Fibroblast of skin of back (primary cell): Measurements from ENCODE around the gene LDB3.

Experiments
- DNase-seq: peaks from one replicate; pipeline ENCODE4 v3.0.0-alpha.2; 2013

LDB3 gene

DNA sequence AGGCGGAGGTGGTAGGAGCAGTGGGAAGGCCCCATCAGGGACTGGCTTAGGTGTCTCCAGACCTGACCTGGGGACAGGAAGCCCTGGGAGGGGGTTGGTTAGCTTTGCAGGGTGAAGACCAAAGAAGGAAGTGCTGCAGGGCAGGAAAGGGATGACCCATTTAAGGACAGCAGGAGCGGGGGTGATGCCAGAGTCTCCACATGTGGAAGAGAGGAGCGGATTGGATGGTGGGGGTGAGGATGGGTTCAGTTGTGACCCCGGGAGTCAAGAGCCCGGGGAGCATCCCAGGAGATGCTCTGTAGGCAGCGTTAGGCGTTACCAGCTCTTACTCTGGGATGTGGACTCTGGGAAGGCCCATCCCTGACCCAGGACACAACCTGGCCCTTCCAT is 3.1 kb upstream of the LDB3 start:
- no peak for DNase-seq

DNA sequence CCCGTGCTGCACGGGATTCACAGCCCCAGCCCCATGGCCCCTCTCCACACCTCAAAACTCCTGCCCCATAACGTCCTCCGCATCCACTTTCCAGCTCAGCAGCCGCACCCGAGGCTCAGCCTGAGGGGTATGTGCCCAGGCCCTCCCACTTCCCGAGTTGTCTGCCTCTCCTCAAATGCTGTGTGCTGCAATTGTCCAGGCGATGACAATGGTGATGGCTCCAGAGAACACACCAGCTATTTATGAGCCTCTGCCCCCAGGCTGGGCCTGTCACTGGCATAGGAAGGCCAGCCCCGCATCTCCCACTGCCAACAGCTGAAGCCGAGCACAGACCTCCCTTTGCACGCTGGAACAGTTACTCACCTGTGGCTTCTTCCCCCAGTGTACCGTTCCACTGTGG is 2.4 kb upstream of the LDB3 start:
- DNase-seq, result no peak

GRCh38 chr10:86666538-86666937 is 1.8 kb upstream of the LDB3 start:
- DNase-seq, result peak; percentile 36

GRCh38 chr10:86667421-86668181 is 710 bp upstream of the LDB3 start:
- DNase-seq, result no peak

GRCh38 chr10:86670290-86670811 is 2.0 kb downstream of the LDB3 start:
- no peak for DNase-seq

DNA sequence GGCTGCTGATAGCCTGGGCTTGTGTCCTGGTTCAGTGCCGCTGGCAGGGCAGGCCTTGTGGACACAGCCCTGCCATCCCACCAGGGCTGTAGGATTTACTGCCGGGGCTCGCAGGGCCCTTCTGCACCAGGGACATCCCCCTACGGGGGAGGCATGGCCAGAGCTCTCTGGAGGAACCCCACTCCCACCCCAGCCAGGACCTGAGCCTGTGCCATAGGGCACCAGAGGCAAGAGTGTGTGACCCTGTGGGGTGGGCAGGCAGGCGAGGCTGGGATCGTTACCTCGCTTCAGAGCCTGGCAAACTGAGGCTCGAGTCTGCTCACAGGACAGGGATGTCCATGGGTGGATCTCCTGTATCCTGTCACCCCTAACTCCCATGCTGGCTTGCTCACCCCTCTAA is 2.6 kb downstream of the LDB3 start:
- DNase-seq, result no peak

DNA sequence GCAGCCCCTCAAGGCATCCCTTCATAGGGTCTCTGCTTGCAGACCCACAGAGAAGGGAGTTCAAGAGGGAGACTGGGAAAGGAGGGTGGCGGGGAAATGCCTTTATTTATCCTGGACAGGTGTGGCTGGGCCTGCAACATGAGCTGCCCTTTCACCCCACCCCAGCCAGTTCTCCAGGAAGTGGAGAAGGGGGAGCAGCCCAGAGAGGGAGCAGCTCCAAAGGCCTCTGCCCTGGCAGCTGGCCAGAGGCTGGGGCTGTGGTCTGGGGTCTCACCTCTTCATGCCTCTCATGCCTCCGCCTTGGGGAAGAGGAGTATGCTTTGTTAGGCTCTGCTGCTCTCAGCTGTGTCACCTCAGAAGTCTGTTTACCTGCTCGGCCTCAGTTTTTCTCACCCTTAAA is 3.1 kb downstream of the LDB3 start:
- no peak for DNase-seq

- DNase-seq, result peak; percentile 35
Observed at GRCh38 chr10:86671985-86672710, 3.8 kb downstream of the LDB3 start.

GRCh38 chr10:86673216-86673826 is 5.0 kb downstream of the LDB3 start:
- DNase-seq, result no peak

DNA sequence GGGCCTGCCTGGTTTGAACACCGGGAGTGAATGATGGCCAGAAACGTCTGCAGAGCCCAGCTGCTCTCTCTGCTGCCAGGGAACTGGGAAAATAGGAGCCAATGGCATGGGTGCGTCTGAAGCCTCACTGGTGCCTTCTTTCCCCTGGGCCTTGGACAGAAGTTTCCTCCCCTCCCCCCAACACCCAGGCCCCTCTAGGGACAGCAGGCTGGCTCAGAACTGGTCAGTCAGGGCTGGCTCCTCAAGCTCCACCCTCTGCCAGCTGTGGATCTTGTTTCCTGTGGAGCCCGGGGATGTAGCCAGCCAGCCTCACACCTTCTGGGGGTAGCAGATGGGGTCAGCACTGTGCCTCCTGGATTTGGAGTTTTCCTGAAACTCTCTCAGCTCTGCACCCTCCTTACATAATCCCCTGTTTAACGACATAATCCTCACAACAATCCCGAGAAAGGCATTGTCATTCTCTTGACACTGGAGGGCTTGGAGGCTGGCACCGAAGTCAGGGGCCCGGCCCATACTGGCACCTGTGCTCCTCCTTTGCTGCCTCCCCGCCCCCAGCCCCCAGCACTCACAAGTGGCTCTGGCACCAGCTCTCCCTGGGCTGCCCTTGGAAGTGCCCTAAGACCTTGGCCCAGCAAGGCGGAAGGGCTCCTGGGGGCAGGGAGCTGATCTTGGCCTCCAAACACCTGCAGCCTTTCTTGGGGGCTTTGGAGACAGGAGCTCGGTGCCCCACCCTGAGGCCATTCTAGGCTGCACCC is 5.7 kb downstream of the LDB3 start:
- no peak for DNase-seq

GRCh38 chr10:86674912-86675311 is 6.6 kb downstream of the LDB3 start:
- DNase-seq, result no peak

DNA sequence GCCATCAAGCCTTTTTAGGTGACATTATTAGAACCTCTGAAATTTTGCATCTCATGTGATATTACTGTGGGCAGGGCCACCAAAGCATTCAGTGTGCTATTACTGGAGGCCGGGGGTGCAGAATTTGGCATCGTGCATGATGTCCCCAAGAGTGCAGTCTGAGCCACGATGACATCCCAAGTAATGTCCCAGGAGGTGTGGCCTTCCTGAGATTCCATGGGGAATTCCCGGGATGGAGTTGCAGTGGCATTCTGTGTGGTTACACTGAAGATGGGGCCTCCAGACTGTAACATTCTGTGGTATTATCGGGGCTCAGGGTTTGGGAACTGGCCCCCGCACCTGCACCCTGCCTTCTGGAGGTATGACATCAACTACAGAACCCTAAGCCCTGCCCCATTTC is 9.1 kb downstream of the LDB3 start:
- DNase-seq, result no peak

GRCh38 chr10:86678999-86679792 is 10.9 kb downstream of the LDB3 start:
- no peak for DNase-seq

- no peak for DNase-seq
Observed at GRCh38 chr10:86681047-86681446, 12.7 kb downstream of the LDB3 start.

- DNase-seq, result no peak
Observed at GRCh38 chr10:86681722-86682386, 13.5 kb downstream of the LDB3 start.

- DNase-seq, result no peak
Observed at GRCh38 chr10:86682675-86683074, 14.4 kb downstream of the LDB3 start.

DNA sequence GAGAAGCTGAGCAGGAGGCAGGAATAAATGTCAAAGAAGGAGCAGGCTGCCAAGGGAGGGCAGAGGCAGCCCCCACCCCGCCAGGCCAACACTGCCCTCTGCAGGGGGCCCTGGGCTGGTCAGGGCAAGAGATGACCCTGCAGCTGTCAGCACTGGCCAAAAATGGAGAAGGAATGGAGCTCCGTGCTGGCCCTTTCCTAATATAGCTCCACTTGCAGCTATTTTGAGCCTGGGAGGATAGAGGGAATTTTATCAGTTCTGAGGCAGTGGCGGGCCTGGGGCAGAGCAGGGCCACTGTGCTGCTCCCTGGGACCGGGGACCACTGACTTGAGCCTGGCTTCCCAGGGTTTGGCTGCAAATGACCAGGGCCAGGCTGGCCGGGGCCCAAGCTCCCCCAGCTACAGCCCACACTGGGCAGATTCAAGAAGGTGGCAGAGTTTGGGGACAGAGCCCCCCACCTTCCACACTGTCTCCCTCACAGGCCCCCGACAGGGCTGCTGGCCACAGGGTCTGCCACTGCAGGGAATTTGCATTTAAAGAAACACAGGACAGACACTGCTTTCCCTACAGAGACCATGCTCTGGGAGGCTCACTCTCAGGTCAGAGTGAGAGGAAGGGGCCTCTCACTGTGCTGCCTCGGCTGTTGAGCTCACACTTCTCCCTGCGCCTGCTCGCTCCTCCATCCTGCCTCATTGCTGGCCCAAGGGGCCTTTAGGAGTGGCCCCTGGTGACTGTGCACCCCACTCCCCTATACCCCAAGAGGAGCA is 16.2 kb downstream of the LDB3 start:
- peak; percentile 70 for DNase-seq

- no peak for DNase-seq
Observed at GRCh38 chr10:86685416-86685815, 17.1 kb downstream of the LDB3 start.

DNA sequence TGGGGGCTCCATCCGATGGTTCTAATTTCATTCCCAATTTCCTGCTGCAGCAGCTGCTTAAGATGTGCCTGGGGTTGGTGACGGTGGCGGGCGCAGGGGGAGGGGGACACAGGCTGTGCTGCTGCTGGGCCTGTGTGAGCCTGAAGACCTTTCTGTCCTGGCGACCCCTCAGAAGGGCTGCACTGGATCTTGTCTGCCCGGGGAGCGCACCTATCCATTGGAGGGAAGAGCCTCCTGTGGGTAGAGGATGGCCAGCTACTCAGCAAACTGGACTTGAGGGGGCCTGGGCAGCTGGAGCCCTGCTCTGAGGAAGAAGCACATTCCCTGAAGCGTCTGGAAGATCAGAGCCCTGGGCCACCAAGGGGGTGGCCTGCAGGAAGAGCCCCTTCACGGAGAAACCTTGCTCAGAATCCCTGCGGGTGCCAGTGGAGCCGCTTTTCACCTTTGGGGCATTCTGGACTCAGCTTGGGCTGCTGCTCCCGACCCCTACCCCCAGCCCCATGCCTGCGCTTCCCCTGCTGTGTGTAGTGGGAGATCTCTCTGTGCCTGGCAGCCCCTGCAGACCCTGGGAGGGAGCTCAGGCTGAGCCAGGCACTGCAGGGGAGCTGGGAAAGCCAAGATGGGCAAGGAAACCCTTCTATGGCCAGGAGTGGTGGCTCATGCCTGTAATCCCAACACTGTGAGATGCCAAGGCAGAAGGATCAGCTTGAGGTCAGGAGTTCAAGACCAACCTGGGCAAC is 17.8 kb downstream of the LDB3 start:
- DNase-seq, result no peak

- DNase-seq, result no peak
Observed at GRCh38 chr10:86686972-86687371, 18.7 kb downstream of the LDB3 start.
